ENCODE data around the gene HDAC5. TPM values are rescaled to one million over a fixed set of nuclear protein-coding genes. Genes with fewer than 3 reads are reported as not detected.

Gene HDAC5
- total RNA-seq, 1 donor from 2014 or later, result 63.5 TPM

GRCh38 chr17:44095388-44095646 lies 28.1 kb downstream of the HDAC5 start:
- DNase-seq (ENCODE audit: low spot score) (no peak), ATAC-seq (no peak)
- intact Hi-C loops (cut with DNase I), result no loop called here

DNA sequence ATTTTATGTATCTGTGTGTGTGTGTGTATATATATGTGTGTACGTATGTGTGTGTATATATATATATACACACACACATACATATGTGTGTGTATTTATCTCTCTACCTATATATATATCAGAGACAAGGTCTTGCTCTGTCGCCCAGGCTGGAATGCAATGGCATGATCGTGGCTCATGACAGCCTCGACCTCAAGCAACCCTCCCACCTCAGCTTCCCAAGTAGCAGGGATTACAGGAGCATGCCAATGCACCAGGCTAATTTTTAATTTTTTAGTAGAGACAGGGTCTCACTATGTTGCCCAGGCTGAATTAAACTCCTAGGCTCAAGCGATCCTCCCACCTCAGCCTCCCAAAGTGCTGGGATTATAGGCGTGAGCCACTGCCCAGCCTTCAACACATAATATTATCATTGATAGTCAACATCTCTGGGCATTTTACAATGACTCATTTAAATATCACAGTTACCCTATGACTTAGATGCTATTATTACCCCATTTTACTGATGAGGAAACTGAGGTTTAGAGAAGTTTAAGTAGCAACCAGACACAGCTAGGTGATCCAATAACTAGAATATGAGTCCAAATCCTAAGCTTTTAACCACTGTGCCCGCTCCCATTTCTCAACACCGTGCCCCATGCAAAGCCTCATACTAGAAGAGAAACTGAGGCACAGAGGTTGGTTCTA lies 28.6 kb downstream of the HDAC5 start:
- no peak for ATAC-seq
- intact Hi-C loops (cut with DNase I), result no loop called here
- DNase-seq (ENCODE audit: low spot score), result no peak

DNA sequence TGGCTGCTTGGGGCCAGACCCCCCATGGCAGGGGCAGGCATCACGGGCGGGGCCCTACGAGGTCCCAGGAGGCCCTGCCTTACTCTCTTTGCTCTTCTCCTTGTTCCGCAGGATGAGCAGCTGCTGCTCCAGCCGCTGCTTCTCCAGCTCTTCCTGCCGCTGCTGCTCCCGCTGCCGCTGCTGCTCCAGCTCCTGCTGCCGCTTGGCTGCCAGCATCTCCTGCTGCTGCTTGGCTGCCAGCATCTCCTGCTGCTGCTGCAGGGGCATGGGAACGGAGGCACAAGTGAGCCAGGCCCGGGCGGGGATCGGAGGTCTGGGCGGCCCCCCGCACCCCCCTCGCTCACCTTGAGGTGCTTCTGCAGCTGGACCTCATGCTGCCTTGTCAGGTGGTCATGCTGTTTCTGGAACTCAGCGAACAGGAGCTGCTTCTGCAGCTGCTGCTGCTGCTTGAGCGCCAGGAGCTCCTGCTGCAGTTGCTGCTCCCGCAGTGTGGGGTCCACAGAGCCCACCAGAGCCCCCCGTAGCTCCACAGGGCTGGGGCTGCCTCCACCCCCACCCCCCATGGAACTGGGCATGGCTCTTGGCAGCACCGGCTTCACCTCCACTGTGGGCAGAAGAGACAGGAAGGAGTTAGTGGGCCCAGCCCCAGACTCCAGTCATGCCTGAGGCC lies 30.1 kb downstream of the HDAC5 start:
- ATAC-seq, result no peak
- intact Hi-C loops (cut with DNase I), result no loop called here
- no peak for DNase-seq (ENCODE audit: low spot score)

GRCh38 chr17:44092051-44092450 lies 31.4 kb downstream of the HDAC5 start:
- ATAC-seq (no peak), DNase-seq (ENCODE audit: low spot score) (no peak)
- intact Hi-C loops (cut with DNase I), result no loop called here

DNA sequence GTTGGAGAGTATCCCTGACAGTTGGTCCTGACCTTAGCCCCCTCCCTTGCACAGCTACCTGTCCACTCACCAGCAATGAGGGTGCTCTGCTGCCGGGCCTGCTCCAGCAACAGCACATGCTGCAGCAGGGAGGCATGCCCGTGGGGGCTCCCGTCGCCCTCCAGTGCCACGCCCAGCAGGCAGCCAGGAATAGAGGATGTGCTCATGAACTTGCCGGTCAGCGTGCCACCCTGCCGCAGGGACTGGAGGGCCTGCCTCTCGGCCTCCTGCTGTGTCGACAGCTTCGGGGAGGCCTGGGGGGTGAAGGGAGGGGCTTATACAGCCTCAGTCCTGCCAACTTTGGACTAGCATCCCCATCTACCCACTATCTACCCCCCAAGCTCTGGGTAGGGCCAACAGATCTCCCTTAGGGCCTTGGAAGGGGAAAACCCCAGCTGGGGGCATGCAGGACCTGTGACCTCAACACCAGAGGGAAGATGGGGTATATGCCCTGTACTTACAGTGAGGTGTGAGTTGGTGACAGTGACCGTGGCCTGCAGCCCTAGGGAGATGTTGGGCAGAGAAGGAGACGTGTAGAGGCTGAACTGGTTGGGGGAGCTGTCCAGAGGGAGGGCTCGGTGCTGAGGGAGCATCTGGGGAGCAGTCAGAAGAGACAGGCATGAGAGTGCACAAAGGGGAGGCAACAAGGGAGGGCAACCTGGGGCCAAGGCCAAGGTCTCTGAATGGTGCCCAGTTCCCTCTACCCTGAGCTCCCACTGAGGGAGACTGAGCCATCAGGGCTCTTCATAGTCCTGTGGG lies 32.0 kb downstream of the HDAC5 start:
- DNase-seq (ENCODE audit: low spot score) (no peak), ATAC-seq (no peak)
- intact Hi-C loops (cut with DNase I), result no loop called here

GRCh38 chr17:44088254-44088653 lies 35.2 kb downstream of the HDAC5 start:
- no peak for DNase-seq (ENCODE audit: low spot score)
- no peak for ATAC-seq
- intact Hi-C loops (cut with DNase I), result loop anchor here (5.0 kb wide), 1 partner anchor 1781 kb away; no protein-coding TSS in a partner anchor

GRCh38 chr17:44087319-44087718 lies 36.1 kb downstream of the HDAC5 start:
- no peak for ATAC-seq
- intact Hi-C loops (cut with DNase I), result loop anchor here (5.0 kb wide), 1 partner anchor 1780 kb away; no protein-coding TSS in a partner anchor

DNA sequence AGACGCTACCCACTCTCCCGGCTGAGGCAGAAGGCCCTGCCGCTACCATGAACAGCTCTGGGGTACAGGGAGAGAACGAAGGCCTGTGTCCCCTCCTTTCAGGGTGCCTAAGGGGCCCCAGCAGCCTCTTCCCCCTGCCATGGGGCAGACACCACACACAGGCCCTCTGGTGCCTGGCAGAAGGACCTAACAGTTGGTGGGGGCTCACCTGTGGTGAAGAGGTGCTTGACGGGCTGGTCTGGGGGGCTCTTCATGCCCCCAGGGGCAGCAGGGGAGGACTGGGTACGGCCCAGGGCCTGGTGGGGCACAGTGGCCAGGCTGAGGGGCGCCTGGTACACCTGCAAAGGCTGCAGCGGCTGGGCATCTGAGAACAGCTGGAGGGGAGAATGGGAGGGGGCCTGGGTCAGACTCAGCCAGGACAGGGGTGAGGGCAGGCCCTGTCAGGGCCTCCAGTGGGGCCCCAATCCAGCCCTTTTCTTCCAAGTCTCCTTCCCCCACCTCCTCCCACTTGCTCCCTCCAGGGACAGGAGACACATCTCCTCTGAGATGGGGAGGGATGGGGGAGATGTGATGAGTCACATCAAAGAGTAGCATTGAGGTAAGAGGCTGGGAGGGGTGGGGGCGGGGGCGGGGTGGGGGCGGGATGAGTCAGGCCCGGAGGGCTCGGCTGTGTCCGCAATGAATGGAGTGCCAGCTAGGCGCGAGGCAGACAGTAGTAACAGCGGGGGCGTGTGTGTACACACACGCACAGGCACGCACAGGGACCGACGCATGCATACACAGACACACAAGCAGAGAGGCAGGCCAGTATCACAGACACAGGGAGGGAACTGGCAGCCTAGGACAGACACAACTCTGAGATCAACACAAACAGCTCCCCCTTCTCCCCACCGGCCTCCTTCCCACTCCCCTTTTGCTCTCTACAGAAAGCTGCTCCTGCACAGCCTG lies 36.8 kb downstream of the HDAC5 start:
- ATAC-seq (peak; percentile 45), DNase-seq (ENCODE audit: low spot score) (no peak)
- intact Hi-C loops (cut with DNase I), result loop anchor here (5.0 kb wide), 1 partner anchor 1779 kb away; no protein-coding TSS in a partner anchor

More at GRCh38 chr17:44087319-44087718, 36.1 kb downstream of the HDAC5 start:
- no peak for DNase-seq (ENCODE audit: low spot score)

- DNase-seq (ENCODE audit: low spot score) (no peak), ATAC-seq (no peak)
- intact Hi-C loops (cut with DNase I), result loop anchor here (5.0 kb wide), 1 partner anchor 1779 kb away; no protein-coding TSS in a partner anchor
These were observed 37.5 kb downstream of the HDAC5 start for GRCh38 chr17:44085908-44086307.

- no peak for ATAC-seq
- DNase-seq (ENCODE audit: low spot score), result no peak
- intact Hi-C loops (cut with DNase I), result loop anchor here (5.0 kb wide), 1 partner anchor 1778 kb away; no protein-coding TSS in a partner anchor
These were observed 38.5 kb downstream of the HDAC5 start for GRCh38 chr17:44084921-44085320.

- intact Hi-C loops (cut with DNase I), result no loop called here
- no peak for ATAC-seq
These were observed 39.3 kb downstream of the HDAC5 start for GRCh38 chr17:44084131-44084538.

DNA sequence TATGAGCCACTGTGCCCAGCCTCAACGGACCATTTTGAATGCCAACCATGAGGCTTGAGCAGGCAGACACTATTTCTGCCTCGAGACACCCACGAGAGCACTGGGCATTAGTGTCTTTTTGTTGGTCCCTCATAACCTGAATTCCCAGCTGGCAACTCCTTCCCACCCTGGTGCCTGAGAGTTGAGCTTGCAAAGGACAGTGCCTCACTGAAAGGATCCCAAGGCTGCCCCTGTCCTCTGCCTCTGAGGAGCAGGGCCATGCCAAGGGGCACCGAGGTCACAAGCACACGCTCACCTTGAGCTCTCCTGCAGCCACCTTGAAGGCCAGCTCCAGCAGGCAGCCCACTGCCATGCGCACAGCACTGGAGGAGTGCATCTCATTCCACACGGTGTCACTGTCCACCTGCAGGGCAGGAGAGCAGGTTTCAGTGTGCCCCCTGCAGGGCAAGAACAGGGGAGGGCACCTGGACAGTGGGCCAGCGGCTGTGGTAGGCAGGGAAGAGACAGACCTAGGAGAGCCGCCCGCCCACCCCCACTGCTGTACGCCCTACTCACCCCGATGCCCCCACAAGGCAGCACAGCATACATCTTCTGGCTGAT lies 40.1 kb downstream of the HDAC5 start:
- intact Hi-C loops (cut with DNase I), result no loop called here
- DNase-seq (ENCODE audit: low spot score), result no peak
- no peak for ATAC-seq

More at GRCh38 chr17:44084131-44084538, 39.3 kb downstream of the HDAC5 start:
- DNase-seq (ENCODE audit: low spot score), result no peak

DNA sequence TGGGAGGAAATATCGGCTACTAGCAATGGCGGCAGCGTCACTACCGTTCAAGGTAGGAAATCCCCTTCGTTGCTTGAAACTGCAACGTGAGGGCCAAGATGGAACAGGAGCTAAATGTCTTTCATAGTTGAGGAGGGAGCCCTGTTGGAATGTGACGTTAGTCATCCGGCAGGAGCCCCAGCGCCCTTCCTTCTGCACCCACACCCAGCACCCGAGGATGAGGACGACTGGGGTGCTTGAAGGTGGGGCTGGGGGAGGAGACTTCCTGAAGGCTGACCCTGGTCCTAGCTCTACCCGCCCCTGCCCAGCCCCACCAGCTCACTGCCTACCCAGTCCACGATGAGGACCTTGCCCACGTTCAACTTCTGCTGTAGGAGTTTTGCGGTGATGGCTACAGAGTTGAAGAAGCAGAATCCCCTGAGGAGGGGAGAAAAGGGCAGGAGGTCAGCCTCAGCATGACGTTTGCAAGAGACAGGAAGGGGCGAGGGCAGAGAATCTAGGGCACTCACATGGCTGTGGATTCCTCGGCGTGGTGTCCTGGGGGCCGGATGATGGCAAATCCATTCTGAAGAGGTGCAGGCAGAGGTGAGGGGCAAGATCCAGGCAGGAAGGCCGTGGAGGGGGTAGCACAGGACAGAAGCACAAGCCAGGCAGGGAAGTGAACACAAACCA lies 41.0 kb downstream of the HDAC5 start:
- no peak for DNase-seq (ENCODE audit: low spot score)
- ATAC-seq, result no peak
- intact Hi-C loops (cut with DNase I), result no loop called here

GRCh38 chr17:44081681-44082080 lies 41.8 kb downstream of the HDAC5 start:
- intact Hi-C loops (cut with DNase I), result no loop called here
- ATAC-seq, result no peak
- no peak for DNase-seq (ENCODE audit: low spot score)

GRCh38 chr17:44079877-44080821 lies 43.3 kb downstream of the HDAC5 start:
- DNase-seq (ENCODE audit: low spot score) (no peak), ATAC-seq (no peak)
- intact Hi-C loops (cut with DNase I), result no loop called here

DNA sequence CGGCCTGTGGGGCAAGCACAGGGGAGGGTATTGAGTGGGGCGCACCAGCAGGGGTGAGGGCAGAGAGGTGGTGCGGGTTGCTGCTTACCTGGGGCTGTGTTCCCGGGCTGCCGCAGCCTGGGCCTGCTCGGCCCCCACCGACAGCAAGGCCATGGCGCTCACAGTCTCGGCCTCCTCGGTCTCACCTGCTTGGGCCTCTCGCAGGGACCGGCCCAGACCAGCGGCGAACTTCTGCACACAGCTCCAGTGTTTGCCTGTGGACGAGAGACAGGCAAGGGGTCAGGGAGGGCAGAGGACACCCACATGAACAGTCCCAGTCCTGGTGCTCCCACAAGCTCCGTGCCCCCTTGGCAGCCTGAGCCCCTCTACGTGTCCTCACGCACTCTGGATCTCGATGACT lies 45.0 kb downstream of the HDAC5 start:
- DNase-seq (ENCODE audit: low spot score), result no peak
- intact Hi-C loops (cut with DNase I), result no loop called here
- ATAC-seq, result no peak

DNA sequence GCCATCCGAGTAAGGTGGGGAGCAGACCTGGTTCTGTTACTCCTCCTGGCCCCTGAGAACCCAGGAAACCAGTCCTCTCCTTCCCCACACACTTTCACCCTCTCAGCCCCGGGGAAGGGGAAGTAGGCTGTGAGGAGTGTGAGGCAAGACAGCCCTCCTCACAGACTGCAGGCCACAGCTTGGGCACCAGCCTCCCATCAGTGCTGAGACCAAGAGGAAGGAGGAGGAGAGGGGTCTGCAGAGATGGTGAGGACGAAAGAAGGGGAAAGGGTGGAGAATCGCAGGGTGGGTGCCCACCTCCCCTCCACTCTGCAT lies 45.9 kb downstream of the HDAC5 start:
- ATAC-seq (no peak), DNase-seq (ENCODE audit: low spot score) (no peak)

More for the DNA sequence above, 45.9 kb downstream of the HDAC5 start:
- intact Hi-C loops (cut with DNase I), result no loop called here
